Right ventricle myocardium superior (tissue), 1 donor: ENCODE measurements around the gene CATSPERZ. TPM values are rescaled to one million over a fixed set of nuclear protein-coding genes. Genes with fewer than 3 reads are reported as not detected.

Source experiments
- ATAC-seq: fragments of 200-7000 bp; cut with Tn5 transposase; one replicate; pipeline ENCODE4 v1.9.1; 2020; ENCODE audit warnings: mild to moderate bottlenecking; ENCODE audit not compliant: poor library complexity
- DNase-seq: peaks from one replicate; pipeline ENCODE4 v3.0.0-alpha.2; 2020
- intact Hi-C: fragments of 100-400 bp; cut with DNase I; formaldehyde crosslinking; loops from one replicate; pipeline ENCODE4 v1.11.2; 2022
- total RNA-seq: library from RNA; stranded (reverse); fragmentation: NEBNext Ultra II Directional; extraction: Animal tissue kit (Norgen Biotek cat#: 25700); gene quantifications from one replicate; pipeline ENCODE4 v1.2.1, GENCODE V29; 2021
- donor health status: DM: no; HTN: yes; CAD: no; lungs with severe emphysema.

Gene CATSPERZ
- total RNA-seq, 1 donor from 2014 or later = not detected

DNA sequence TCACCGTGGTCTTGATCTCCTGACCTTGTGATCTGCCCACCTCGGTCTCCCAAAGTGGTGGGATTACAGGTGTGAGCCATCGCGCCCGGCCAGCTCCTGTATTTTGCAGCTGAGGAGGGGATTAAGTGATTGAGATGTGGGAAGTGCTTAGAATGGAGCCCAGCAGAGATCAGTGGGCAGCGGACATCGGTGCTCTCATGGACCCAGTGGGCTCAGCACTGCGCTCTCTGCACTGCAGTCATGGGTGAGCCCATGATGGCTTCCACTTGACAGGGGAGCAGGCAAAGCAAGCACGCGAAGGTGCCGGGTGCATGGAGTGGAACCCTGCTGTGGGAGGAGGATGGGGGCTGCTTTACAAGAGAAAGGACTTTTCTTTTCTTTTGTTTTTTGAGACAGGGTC, 30.7 kb downstream of the CATSPERZ start:
- ATAC-seq = no peak
- no peak for DNase-seq
- intact Hi-C loops = no loop called here

- intact Hi-C loops = no loop called here
- ATAC-seq (peak; percentile 71), DNase-seq (peak; percentile 88)
Observed at GRCh38 chr11:64331569-64332371, 31.6 kb downstream of the CATSPERZ start.

- no peak for ATAC-seq
- intact Hi-C loops = no loop called here
- DNase-seq = no peak
Observed at GRCh38 chr11:64333556-64333955, 33.4 kb downstream of the CATSPERZ start.

GRCh38 chr11:64334764-64335735, 34.9 kb downstream of the CATSPERZ start:
- intact Hi-C loops = no loop called here
- no peak for DNase-seq

DNA sequence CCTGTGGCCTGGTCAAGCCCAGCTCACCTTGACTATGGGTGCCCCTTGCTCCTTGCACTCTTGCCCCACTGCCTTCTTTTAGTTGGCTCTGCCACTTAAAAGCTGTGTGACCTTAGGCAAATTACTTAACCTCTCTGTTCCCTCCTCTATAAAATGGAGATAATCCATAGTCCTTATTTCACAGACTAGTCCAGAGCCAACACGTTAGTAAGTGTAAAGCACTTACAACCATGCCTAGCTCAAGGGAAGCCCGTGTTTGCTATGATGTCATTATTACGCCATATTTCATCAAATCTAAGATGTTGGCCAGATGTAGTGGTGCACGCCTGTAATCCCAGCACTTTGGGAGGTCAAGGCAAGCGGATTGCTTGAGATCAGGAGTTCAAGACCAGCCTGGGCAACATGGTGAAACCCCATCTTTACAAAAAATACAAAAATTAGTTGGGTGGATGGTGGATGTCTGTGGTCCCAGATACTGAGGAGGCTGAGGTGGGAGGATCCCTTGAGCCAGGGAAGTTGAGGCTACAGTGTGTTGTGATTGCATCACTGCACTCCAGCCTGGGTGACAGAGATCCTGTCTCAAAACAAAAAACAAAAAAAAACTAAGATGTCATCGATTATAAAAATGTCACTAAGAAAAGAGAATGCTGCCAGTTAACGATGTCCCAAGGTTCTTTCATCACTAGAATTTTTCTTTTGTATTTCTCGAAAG, 37.5 kb downstream of the CATSPERZ start:
- intact Hi-C loops = no loop called here
- DNase-seq (no peak), ATAC-seq (no peak)

More at GRCh38 chr11:64334764-64335735, 34.9 kb downstream of the CATSPERZ start:
- peak; percentile 60 for ATAC-seq

GRCh38 chr11:64338716-64339115, 38.6 kb downstream of the CATSPERZ start:
- no peak for ATAC-seq
- DNase-seq = no peak
- intact Hi-C loops = no loop called here

DNA sequence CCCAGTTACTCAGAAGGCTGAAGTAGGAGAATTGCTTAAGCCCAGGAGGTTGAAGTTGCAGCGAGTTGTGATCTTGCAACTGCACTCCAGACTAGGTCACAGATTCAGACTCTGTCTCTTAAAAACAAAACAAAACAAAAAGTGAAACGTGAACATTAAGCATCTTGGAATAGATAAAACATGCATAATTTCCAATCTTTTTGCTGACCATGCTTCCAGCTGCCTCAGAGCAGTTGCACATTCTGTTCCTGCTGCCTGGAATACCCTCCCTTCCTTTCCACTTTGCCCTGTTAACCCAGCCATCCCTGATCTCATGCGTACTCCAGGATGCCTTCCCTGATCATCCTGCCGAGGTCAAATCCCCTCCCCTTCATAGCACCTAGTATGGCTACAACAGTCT, 39.1 kb downstream of the CATSPERZ start:
- intact Hi-C loops = no loop called here
- DNase-seq = no peak
- ATAC-seq = no peak

DNA sequence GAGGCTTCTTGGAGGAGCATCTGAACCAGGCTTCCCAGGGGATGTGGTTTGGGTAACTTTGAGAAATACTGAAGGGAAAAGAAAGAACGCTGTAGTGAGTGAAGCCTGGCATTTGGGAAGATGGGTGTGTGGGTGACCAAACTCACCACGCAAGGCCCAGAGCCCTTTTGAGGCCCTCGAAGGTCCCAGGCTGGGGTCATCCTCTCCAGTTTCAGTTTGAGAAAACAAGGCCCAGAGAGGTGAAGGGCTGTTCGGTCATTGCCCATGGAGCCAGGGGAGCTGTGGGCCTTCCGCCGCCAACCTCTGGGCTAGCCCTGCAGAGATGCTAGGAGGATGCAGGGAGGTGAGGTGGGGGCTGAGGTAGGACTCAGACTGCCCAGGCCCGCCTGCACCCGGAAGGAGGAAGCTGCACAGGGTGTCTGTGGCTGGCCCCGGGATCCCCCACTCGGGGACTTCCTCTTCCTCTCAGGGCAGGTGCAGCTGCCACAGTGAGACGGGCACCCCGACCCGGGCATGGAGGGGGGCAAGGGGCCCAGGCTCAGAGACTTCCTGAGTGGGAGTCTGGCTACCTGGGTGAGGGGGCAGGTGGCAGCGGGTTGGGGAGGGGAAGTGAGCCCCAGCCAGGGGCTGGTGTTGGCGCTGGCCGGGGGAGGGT, 39.7 kb downstream of the CATSPERZ start, which contains the start of gene CCDC88B:
Gene CCDC88B, plus strand, starts transcription at position 451 of the 655 bp plus-strand sequence. Its CDS starts 63 bp downstream, at position 514.
- intact Hi-C loops = no loop called here
- ATAC-seq (no peak), DNase-seq (peak; percentile 84)

- no peak for ATAC-seq
- intact Hi-C loops = no loop called here
- DNase-seq = peak; percentile 79
Observed at GRCh38 chr11:64340671-64341335, 40.6 kb downstream of the CATSPERZ start.

- intact Hi-C loops = no loop called here
- ATAC-seq (no peak), DNase-seq (no peak)
Observed at GRCh38 chr11:64341429-64341828, 41.3 kb downstream of the CATSPERZ start.

- DNase-seq (peak; percentile 94), ATAC-seq (peak; percentile 93)
- intact Hi-C loops = no loop called here
Observed at GRCh38 chr11:64341851-64342791, 42.0 kb downstream of the CATSPERZ start.

DNA sequence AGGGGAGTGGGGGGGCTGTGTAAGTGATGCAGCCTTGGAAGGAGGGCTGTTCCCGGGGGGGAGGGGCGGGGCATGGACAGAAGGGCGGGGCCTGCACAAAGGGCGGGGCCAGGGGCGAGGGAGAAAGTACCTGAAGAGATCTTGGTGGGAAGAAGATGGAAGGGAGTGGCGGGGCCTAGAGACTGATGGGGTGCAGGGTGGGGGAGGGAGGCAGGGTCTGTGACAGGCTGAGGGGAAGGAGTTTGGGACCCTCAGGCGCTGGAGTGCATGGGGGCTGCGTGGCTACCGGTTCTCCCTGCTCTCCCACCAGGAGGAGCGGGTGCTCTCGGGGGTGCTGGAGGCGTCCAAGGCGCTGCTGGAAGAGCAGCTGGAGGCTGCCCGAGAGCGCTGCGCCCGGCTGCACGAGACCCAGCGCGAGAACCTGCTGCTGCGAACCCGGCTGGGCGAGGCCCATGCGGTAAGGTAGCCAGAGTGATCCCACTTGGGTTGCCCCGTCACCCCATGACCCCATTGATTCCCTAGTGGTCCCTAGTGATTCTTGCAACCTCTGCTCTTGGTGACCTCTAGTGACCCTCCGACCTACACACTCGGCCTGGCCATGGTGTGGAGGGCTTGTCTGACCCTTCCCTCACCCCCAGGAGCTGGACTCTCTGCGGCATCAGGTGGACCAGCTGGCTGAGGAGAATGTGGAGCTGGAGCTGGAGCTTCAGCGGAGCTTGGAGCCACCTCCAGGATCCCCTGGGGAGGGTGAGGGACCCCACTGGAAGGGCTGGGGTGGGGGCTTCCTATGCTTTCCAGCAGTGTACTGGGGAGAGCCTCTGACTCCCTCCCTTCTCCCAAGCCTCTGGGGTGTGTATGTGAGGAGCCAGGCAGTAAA, 42.9 kb downstream of the CATSPERZ start:
- ATAC-seq (peak; percentile 42), DNase-seq (no peak)
- intact Hi-C loops = no loop called here

- DNase-seq = no peak
Observed at GRCh38 chr11:64343767-64344559, 43.8 kb downstream of the CATSPERZ start.

GRCh38 chr11:64344787-64345186, 44.6 kb downstream of the CATSPERZ start:
- ATAC-seq (no peak), DNase-seq (no peak)
- intact Hi-C loops = no loop called here

More at GRCh38 chr11:64343767-64344559, 43.8 kb downstream of the CATSPERZ start:
- peak; percentile 40 for ATAC-seq
- intact Hi-C loops = no loop called here
